Stimulated activated CD4-positive, alpha-beta T cell treated with anti-CD3 and anti-CD28 coated beads, Interleukin-4, amount 100 ng/mL, for 1 hour (primary cell): ENCODE results near the gene TMEM183A.

ENCODE experiments used
- DNase-seq: peaks from one replicate; pipeline ENCODE4 v3.0.0-alpha.2; 2020

TMEM183A gene

GRCh38 chr1:203048555-203049051 lies 41.4 kb downstream of the TMEM183A start:
- DNase-seq = no peak

DNA sequence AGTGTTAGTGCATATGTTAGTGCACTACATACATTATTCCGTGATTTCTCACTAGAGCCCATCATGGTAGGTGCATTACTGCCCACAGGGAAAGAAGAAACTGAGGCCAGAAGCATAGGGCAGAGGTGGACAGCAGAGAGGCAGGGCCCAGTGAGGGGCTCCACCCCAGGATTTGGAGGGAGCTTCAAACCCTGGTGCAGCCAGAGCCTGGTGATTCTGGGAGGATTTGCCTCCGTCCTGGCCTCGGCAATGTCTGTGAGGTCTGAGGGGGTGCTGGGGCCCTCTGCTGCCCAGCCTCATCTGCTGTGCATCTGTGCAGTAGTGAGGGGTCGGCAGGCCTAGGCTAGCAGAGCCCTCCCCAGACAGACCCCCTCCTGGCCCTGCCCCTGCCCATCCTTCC lies 41.9 kb downstream of the TMEM183A start:
- no peak for DNase-seq

DNA sequence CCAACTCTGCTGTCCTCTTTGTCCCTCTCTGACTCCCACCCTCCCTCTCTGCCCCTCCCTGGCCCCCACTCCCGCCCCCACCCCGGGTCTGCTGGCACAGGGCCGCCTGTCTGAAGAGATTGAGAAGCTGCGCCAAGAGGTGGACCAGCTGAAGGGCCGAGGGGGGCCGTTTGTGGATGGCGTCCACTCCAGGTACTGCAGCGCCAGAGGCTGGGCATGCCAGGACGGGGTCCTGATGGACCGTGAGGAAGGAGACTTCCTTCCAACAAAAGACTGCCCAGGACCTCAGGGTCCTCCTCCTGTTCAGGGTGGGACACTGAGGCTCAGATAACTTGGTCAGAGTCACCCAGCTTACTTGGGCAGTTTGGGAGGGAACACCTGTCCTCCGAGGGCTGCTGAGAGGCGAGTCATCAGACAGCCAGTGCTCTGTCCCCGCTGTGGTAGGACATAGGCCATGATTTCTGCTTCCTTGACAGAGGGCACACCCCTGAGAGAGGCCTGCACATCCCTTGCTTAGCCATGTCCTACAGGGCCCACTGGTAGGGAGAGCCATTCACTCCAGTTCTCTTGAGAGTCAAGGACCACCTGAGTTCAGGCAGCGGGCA lies 42.5 kb downstream of the TMEM183A start:
- no peak for DNase-seq

- DNase-seq = no peak
Measured at GRCh38 chr1:203050826-203051225, 43.7 kb downstream of the TMEM183A start.

DNA sequence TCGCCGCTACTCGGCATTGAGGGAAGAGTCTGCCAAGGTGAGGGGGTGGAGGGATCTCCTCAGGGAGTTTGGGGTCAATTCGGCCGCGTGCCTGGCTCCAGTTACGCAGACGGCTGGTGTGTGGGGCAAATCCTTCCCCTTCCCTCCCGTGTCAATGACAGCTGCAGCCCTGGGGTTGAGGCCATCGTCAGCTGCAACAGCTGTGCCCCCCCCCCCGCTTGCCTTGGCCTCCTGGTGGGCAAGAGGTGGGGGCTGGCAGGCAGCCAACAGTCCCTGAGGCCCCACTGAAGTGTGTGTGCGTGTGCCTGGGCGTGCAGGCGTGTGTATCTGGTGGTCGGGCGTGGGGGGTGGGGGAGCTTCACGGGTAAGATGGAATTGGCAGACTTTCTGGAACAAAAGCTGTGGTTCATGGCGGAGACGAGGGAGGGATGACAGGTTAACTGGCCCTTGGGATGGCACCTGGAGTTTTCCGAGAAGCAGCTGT lies 44.7 kb downstream of the TMEM183A start:
- DNase-seq = no peak

- no peak for DNase-seq
Measured at GRCh38 chr1:203052601-203053000, 45.4 kb downstream of the TMEM183A start.

DNA sequence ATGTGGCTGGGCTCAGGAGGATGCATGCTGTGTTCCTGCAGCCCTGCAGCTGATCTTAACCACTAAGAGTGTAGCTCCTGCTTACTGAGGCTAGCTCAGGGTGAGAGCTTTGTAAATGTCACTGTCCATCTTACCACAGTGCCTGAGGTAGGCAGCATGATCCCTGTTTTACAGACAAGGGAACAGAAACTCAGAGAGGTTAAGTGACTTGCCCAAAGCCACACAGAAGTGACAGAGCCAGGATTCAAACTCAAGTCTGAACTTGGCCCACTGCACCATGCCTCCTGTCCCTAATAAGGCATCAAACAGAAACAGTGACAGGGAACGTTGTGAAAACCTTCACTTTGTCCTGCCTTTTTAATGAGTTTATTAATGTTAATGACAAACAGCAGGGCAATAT lies 47.0 kb downstream of the TMEM183A start:
- DNase-seq = no peak

- DNase-seq = no peak
Measured at GRCh38 chr1:203054642-203055041, 47.5 kb downstream of the TMEM183A start.

GRCh38 chr1:203055161-203055799 lies 48.1 kb downstream of the TMEM183A start:
- no peak for DNase-seq

DNA sequence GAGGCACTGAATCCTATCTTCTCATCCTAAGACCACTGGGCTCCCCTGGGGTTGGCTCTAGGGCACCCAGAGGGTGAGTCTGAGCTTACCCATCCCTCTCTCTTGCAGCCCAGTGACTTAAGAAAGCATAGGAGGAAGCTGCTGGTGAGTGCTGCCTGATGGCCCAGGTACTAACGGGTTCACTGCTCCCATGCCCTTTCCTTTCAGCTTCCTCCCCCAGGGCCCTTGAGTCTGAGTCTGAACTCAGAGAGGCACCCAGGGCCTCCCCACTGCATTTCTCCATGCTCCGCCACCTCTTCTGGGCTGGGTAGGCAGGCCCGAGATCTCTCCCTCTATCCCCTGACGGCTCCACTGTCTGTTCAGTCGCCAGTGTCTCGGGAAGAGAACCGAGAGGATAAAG lies 48.8 kb downstream of the TMEM183A start:
- no peak for DNase-seq

DNA sequence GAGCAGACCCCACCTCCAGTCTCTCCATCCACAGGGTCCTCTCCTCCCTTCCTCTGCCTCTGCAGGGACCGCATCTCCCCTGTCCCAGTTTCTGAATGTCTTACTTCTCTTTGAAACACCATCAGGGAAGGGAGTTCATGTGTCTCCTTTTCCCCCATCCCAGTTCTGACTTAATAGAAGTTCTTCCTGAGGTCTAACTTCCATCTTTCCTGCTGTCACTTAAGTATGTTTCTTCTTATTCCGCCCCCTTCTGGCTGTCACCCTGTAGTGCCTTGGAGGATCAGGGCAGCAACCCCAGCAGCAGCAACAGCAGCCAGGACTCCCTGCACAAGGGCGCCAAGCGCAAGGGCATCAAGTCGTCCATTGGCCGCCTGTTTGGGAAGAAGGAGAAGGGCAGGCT lies 49.3 kb downstream of the TMEM183A start:
- DNase-seq = no peak

GRCh38 chr1:203057911-203058675 lies 50.9 kb downstream of the TMEM183A start:
- DNase-seq = no peak

- DNase-seq = no peak
Measured at GRCh38 chr1:203058676-203058935, 51.4 kb downstream of the TMEM183A start.

GRCh38 chr1:203059485-203059884 lies 52.3 kb downstream of the TMEM183A start:
- no peak for DNase-seq

DNA sequence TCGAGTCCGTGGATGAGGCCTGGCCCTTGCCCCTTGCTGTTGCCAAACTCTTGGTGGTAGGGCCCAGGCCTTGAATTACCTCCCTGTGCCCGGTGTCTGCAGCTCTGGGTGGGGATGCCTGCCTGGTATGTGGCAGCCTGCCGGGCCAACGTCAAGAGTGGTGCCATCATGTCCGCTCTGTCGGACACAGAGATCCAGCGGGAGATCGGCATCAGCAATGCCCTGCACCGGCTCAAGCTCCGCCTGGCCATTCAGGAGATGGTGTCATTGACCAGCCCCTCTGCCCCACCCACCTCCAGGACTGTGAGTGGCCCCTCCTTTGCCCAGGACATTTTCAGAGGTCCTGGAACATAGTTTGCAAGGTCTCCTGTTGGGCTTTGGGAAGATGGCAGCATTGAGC lies 52.9 kb downstream of the TMEM183A start:
- DNase-seq = no peak

DNA sequence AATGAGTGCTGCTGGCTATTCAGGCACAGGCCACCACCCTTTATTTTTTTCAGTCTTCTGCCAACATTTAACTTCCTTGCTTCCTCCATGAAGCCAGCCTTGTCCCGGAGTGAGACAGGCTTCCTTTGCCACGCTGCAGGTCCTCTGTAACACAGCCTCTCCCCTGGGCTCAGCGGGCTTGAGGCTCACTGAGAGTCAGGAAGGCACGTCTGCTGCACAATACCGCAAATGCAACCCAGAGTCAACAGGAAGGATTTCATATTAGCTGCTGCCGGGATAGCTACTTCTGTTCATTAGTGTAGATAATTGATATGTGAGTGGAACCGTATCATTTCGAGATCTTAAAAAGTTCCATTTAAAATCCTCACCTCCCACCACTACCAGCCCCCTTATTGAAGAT lies 56.1 kb downstream of the TMEM183A start:
- no peak for DNase-seq

- DNase-seq = no peak
Measured at GRCh38 chr1:203065191-203065590, 58.0 kb downstream of the TMEM183A start.

GRCh38 chr1:203065986-203066385 lies 58.8 kb downstream of the TMEM183A start:
- no peak for DNase-seq

GRCh38 chr1:203066965-203067364 lies 59.8 kb downstream of the TMEM183A start:
- no peak for DNase-seq

GRCh38 chr1:203069030-203069747 lies 62.0 kb downstream of the TMEM183A start:
- no peak for DNase-seq

- no peak for DNase-seq
Measured at GRCh38 chr1:203072002-203072602, 64.9 kb downstream of the TMEM183A start.

DNA sequence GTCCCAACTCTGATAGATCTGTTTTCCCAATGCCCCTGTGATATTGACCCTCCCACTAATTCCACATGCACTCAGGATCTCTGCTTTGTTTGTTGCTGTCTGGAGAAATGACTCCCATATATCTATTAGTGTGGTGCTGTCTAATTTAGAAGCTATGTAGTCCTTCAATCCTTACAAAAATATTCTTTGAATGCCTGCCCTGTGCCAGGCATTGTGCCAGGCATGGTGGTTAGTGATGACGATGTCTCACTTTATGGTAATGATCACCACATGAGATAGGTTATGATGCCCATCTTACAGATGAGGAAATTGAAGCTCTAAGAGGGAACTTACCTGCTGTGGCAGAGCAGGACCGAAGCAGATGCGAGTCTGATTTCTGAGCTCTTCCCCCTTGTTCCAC lies 65.7 kb downstream of the TMEM183A start:
- DNase-seq = no peak

GRCh38 chr1:203073469-203073868 lies 66.3 kb downstream of the TMEM183A start:
- no peak for DNase-seq
